Measurements from ENCODE around the gene SPEN. TPM values are rescaled to one million over a fixed set of nuclear protein-coding genes. Genes with fewer than 3 reads are reported as not detected.

SPEN gene
- total RNA-seq, 1 donor from 2014 or later = 123 TPM

GRCh38 chr1:15876357-15877055 lies 29.0 kb downstream of the SPEN start:
- H3K27ac Mint-ChIP-seq = peak overlapping the region; percentile 59
- no peaks in the 10 kb centered on the region for H3K9me3 Mint-ChIP-seq
- ATAC-seq (ENCODE audit: low read depth) (no peak), DNase-seq (no peak)
- H3K4me3 Mint-ChIP-seq = no peak overlapping the region
- H3K27me3 Mint-ChIP-seq = no peaks in the 10 kb centered on the region
- intact Hi-C loops (cut with micrococcal nuclease) = no loop called here
- H3K4me1 Mint-ChIP-seq = peaks cover 51% of the 10 kb centered on the region
- TF ChIP-seq CTCF (IDR thresholded peaks at IDR 0.05) = no peak
- CTCF ChIA-PET = no interaction called here
- H3K36me3 Mint-ChIP-seq (ENCODE audit: low read depth) = peaks cover 68% of the 10 kb centered on the region
- POLR2A ChIA-PET = interaction anchor here (1.1 to 1.7 kb wide), 3 partner anchors 22 to 29 kb away, joined by 3 to 4 read pairs (median 3); partner anchors contain the start of gene SPEN

GRCh38 chr1:15881961-15882360 lies 34.5 kb downstream of the SPEN start:
- peak overlapping the region; percentile 92 for H3K27ac Mint-ChIP-seq
- peaks cover 71% of the 10 kb centered on the region for H3K4me1 Mint-ChIP-seq
- H3K4me3 Mint-ChIP-seq = peak overlapping the region; percentile 11
- TF ChIP-seq CTCF (IDR thresholded peaks at IDR 0.05) = no peak
- H3K36me3 Mint-ChIP-seq (ENCODE audit: low read depth) = peaks cover 37% of the 10 kb centered on the region
- CTCF ChIA-PET = no interaction called here
- H3K9me3 Mint-ChIP-seq = no peaks in the 10 kb centered on the region
- intact Hi-C loops (cut with micrococcal nuclease) = loop anchor here (1.0 to 5.0 kb wide), 4 partner anchors 34 to 83 kb away; no protein-coding TSS in a partner anchor
- POLR2A ChIA-PET = interaction anchor here (0.8 to 2.9 kb wide), 3 partner anchors 30 to 74 kb away, joined by 3 to 15 read pairs (median 11); no protein-coding TSS in a partner anchor
- DNase-seq (no peak), ATAC-seq (ENCODE audit: low read depth) (no peak)
- no peaks in the 10 kb centered on the region for H3K27me3 Mint-ChIP-seq

- H3K9me3 Mint-ChIP-seq = no peaks in the 10 kb centered on the region
- peaks cover 76% of the 10 kb centered on the region for H3K4me1 Mint-ChIP-seq
- ATAC-seq (ENCODE audit: low read depth) = peak; percentile 92
- no peak for TF ChIP-seq CTCF (IDR thresholded peaks at IDR 0.05)
- H3K27me3 Mint-ChIP-seq = no peaks in the 10 kb centered on the region
- POLR2A ChIA-PET = interaction anchor here (0.6 to 2.9 kb wide), 13 partner anchors 17 to 83 kb away, joined by 3 to 15 read pairs (median 4); partner anchors contain the start of gene SPEN
- H3K36me3 Mint-ChIP-seq (ENCODE audit: low read depth) = peaks cover 33% of the 10 kb centered on the region
- peak overlapping the region; percentile 92 for H3K27ac Mint-ChIP-seq
- peak overlapping the region; percentile 55 for H3K4me3 Mint-ChIP-seq
- peak; percentile 69 for DNase-seq
- intact Hi-C loops (cut with micrococcal nuclease) = loop anchor here (1.0 to 5.0 kb wide), 4 partner anchors 34 to 82 kb away; no protein-coding TSS in a partner anchor
- CTCF ChIA-PET = interaction anchor here (1.1 to 1.5 kb wide), 2 partner anchors 67 to 91 kb away, joined by 3 to 8 read pairs; no protein-coding TSS in a partner anchor
Observed at GRCh38 chr1:15882665-15883064, 35.2 kb downstream of the SPEN start.

- Mint-ChIP-seq H3K36me3 (ENCODE audit: low read depth) (peaks cover 26% of the 10 kb centered on the region), H3K4me3 (peak overlapping the region; percentile 53), H3K27ac (peak overlapping the region; percentile 92), H3K9me3 (no peaks in the 10 kb centered on the region), H3K4me1 (peaks cover 77% of the 10 kb centered on the region), H3K27me3 (no peaks in the 10 kb centered on the region)
- DNase-seq (no peak), ATAC-seq (ENCODE audit: low read depth) (peak; percentile 18)
- ChIA-PET POLR2A (interaction anchor here (0.6 to 2.9 kb wide), 13 partner anchors 21 to 89 kb away, joined by 3 to 15 read pairs (median 4); partner anchors contain the start of gene SPEN), CTCF (interaction anchor here (0.8 to 1.5 kb wide), 3 partner anchors 14 to 92 kb away, joined by 3 to 8 read pairs (median 3); no protein-coding TSS in a partner anchor)
- intact Hi-C loops (cut with micrococcal nuclease) = loop anchor here (2.0 to 5.0 kb wide), 2 partner anchors 34 to 81 kb away; no protein-coding TSS in a partner anchor
- no peak for TF ChIP-seq CTCF (IDR thresholded peaks at IDR 0.05)
Observed at GRCh38 chr1:15883326-15883725, 35.8 kb downstream of the SPEN start.

GRCh38 chr1:15884477-15884876 lies 37.0 kb downstream of the SPEN start:
- no peaks in the 10 kb centered on the region for H3K27me3 Mint-ChIP-seq
- intact Hi-C loops (cut with micrococcal nuclease) = loop anchor here (5.0 kb wide), 1 partner anchor 33 kb away; no protein-coding TSS in a partner anchor
- peaks cover 76% of the 10 kb centered on the region for H3K4me1 Mint-ChIP-seq
- TF ChIP-seq CTCF (IDR thresholded peaks at IDR 0.05) = no peak
- DNase-seq = no peak
- peaks cover 21% of the 10 kb centered on the region for H3K36me3 Mint-ChIP-seq (ENCODE audit: low read depth)
- H3K4me3 Mint-ChIP-seq = no peak overlapping the region
- POLR2A ChIA-PET = interaction anchor here (0.8 to 3.2 kb wide), 4 partner anchors 51 to 91 kb away, joined by 3 to 28 read pairs (median 6); partner anchors contain the start of gene ZBTB17
- no peaks in the 10 kb centered on the region for H3K9me3 Mint-ChIP-seq
- CTCF ChIA-PET = no interaction called here
- H3K27ac Mint-ChIP-seq = peak overlapping the region; percentile 87
- ATAC-seq (ENCODE audit: low read depth) = no peak
